Keratinocyte (primary cell): ENCODE data around the gene TMC7.

Experiments used
- CTCF ChIP-seq, 3 experiments: IDR thresholded peaks in 1 of 3; conservative IDR thresholded peaks in 1 of 3; optimal IDR thresholded peaks in 1 of 3; 2 replicates in 2 of 3; 3 replicates in 1 of 3; pipeline versions ENCODE3 to v1.5.1; 2011; ENCODE audit warnings: low read length in 3 of 3, mild to moderate bottlenecking in 3 of 3, moderate library complexity in 2 of 3, control low read depth in 1 of 3, inconsistent platforms in 1 of 3; ENCODE audit not compliant: insufficient read depth in 2 of 3; ENCODE audit errors: extremely low read depth in 1 of 3
- EZH2 ChIP-seq: IDR thresholded peaks from one replicate; pipeline ENCODE4 v1.6.1; 2012; ENCODE audit warnings: inconsistent platforms, mild to moderate bottlenecking, low read length, moderate library complexity

- TF ChIP-seq CTCF (optimal IDR thresholded peaks at IDR 0.05 in 1 of 3, IDR thresholded peaks at IDR 0.05 in 1 of 3, conservative IDR thresholded peaks at IDR 0.05 in 1 of 3; ENCODE audit: extremely low read depth in 1 of 3, insufficient read depth in 2 of 3, low read length in 3 of 3) (no peak), EZH2 (no peak)
Measured at GRCh38 chr16:19089410-19089955, 105.7 kb downstream of the TMC7 start.
